Measurements from ENCODE around the gene RAD52.

The RAD52 gene

GRCh38 chr12:865614-866013, 83.9 kb downstream of the RAD52 start:
- DNase-seq, result no peak

GRCh38 chr12:863285-863684, 86.2 kb downstream of the RAD52 start:
- no peak for DNase-seq

GRCh38 chr12:862303-862911, 87.1 kb downstream of the RAD52 start:
- DNase-seq, result no peak

Measured in NCI-H446 (cell line).